Stimulated activated naive B cell treated with anti-CD40 and anti-IgM and Interleukin-4, amounts not matched to agents 10 μg/mL and 1 μg/mL and 100 μg/mL, for 72 hours (primary cell): Measurements from ENCODE around the gene DMKN.
"Not testable (repeated sequence)": the region's sequence is repeated elsewhere in the genome, so short reads cannot be mapped to it uniquely, and the experiment has no call there.

ENCODE experiments used
- ATAC-seq, 2 donors: fragments of 150-1000 bp; cut with Tn5 transposase; replicated peaks; 2 replicates each; pipeline ENCODE4 v1.10.0; 2021; ENCODE audit warnings: moderate library complexity in 1 of 2
- DNase-seq: peaks from one replicate; pipeline ENCODE4 v3.0.0; 2021
- H3K27ac Mint-ChIP-seq: one replicate; pipeline ENCODE4 v1.8.0; 2022; ENCODE audit warnings: mild to moderate bottlenecking, mixed read lengths
- H3K27me3 Mint-ChIP-seq, 2 donors: one replicate each; pipeline ENCODE4 v1.8.0; 2022; ENCODE audit warnings: mixed read lengths in 2 of 2
- H3K36me3 Mint-ChIP-seq, 2 donors: one replicate each; pipeline ENCODE4 v1.8.0; 2022; ENCODE audit warnings: mixed read lengths in 2 of 2, mild to moderate bottlenecking in 1 of 2
- H3K4me1 Mint-ChIP-seq, 2 donors: one replicate each; pipeline ENCODE4 v1.8.0; 2022; ENCODE audit warnings: mixed read lengths in 2 of 2, mild to moderate bottlenecking in 1 of 2
- H3K4me3 Mint-ChIP-seq, 2 donors: one replicate each; pipeline ENCODE4 v1.8.0; 2022; ENCODE audit warnings: mild to moderate bottlenecking in 2 of 2, mixed read lengths in 2 of 2, moderate library complexity in 1 of 2
- H3K9me3 Mint-ChIP-seq, 2 donors: one replicate each; pipeline ENCODE4 v1.8.0; 2022; ENCODE audit warnings: mixed read lengths in 2 of 2, mild to moderate bottlenecking in 1 of 2

Gene DMKN

GRCh38 chr19:35487656-35488182 lies 25.7 kb downstream of the DMKN start:
- no peaks in the 10 kb centered on the region for H3K36me3 Mint-ChIP-seq

GRCh38 chr19:35486268-35486708 lies 27.2 kb downstream of the DMKN start:
- H3K4me3 Mint-ChIP-seq, result no peak overlapping the region

More at GRCh38 chr19:35487656-35488182, 25.7 kb downstream of the DMKN start:
- Mint-ChIP-seq H3K4me1 (peaks cover 9 to 13% of the 10 kb centered on the region in 2 donors), H3K27ac (no peak overlapping the region), H3K27me3 (peaks cover 16 to 33% of the 10 kb centered on the region in 2 donors), H3K9me3 (no peaks in the 10 kb centered on the region), H3K4me3 (no peak overlapping the region)
- ATAC-seq (no peak), DNase-seq (no peak)

GRCh38 chr19:35484252-35485036 lies 29.0 kb downstream of the DMKN start:
- H3K27ac Mint-ChIP-seq, result no peak overlapping the region
- H3K27me3 Mint-ChIP-seq, result peaks cover 5 to 13% of the 10 kb centered on the region in 2 donors
- H3K36me3 Mint-ChIP-seq, result no peaks in the 10 kb centered on the region
- DNase-seq (peak; percentile 78), ATAC-seq (peak; percentile 99)
- H3K9me3 Mint-ChIP-seq, result no peaks in the 10 kb centered on the region
- peaks cover 9 to 13% of the 10 kb centered on the region in 2 donors for H3K4me1 Mint-ChIP-seq
- peak overlapping the region; percentile 43 to 45 for H3K4me3 Mint-ChIP-seq

More at GRCh38 chr19:35486268-35486708, 27.2 kb downstream of the DMKN start:
- no peak overlapping the region for H3K27ac Mint-ChIP-seq
- no peaks in the 10 kb centered on the region for H3K9me3 Mint-ChIP-seq
- DNase-seq (no peak), ATAC-seq (no peak)
- peaks cover 9 to 13% of the 10 kb centered on the region in 2 donors for H3K4me1 Mint-ChIP-seq
- no peaks in the 10 kb centered on the region for H3K36me3 Mint-ChIP-seq
- H3K27me3 Mint-ChIP-seq, result peaks cover 14 to 30% of the 10 kb centered on the region in 2 donors

GRCh38 chr19:35483089-35483488 lies 30.4 kb downstream of the DMKN start:
- Mint-ChIP-seq H3K9me3 (no peaks in the 10 kb centered on the region), H3K4me3 (no peak overlapping the region), H3K36me3 (no peaks in the 10 kb centered on the region), H3K4me1 (peaks cover 9 to 13% of the 10 kb centered on the region in 2 donors), H3K27ac (no peak overlapping the region), H3K27me3 (peaks cover 0 to 13% of the 10 kb centered on the region in 2 donors)
- ATAC-seq (no peak), DNase-seq (no peak)

GRCh38 chr19:35478794-35479677 lies 34.4 kb downstream of the DMKN start:
- Mint-ChIP-seq H3K27me3 (peaks cover 9 to 10% of the 10 kb centered on the region in 2 donors), H3K27ac (no peak overlapping the region), H3K9me3 (no peaks in the 10 kb centered on the region), H3K4me1 (peaks cover under 1% of the 10 kb centered on the region in 2 donors), H3K36me3 (no peaks in the 10 kb centered on the region), H3K4me3 (no peak overlapping the region)
- DNase-seq (no peak), ATAC-seq (no peak)

- ATAC-seq (no peak), DNase-seq (no peak)
- H3K4me1 Mint-ChIP-seq, result no peaks in the 10 kb centered on the region
- no peak overlapping the region for H3K27ac Mint-ChIP-seq
- no peaks in the 10 kb centered on the region for H3K36me3 Mint-ChIP-seq
- no peaks in the 10 kb centered on the region for H3K9me3 Mint-ChIP-seq
- H3K4me3 Mint-ChIP-seq, result no peak overlapping the region
- peaks cover 9 to 10% of the 10 kb centered on the region in 2 donors for H3K27me3 Mint-ChIP-seq
Observed at GRCh38 chr19:35476149-35476548, 37.3 kb downstream of the DMKN start.

GRCh38 chr19:35474594-35474993 lies 38.9 kb downstream of the DMKN start:
- not testable (repeated sequence) for H3K4me1 Mint-ChIP-seq, H3K9me3 Mint-ChIP-seq, DNase-seq, H3K36me3 Mint-ChIP-seq, ATAC-seq, H3K4me3 Mint-ChIP-seq, H3K27ac Mint-ChIP-seq
- peaks cover 9 to 10% of the 10 kb centered on the region in 2 donors for H3K27me3 Mint-ChIP-seq

GRCh38 chr19:35474104-35474503 lies 39.3 kb downstream of the DMKN start:
- Mint-ChIP-seq H3K4me3 (no peak overlapping the region), H3K9me3 (no peaks in the 10 kb centered on the region), H3K27ac (no peak overlapping the region), H3K36me3 (no peaks in the 10 kb centered on the region), H3K4me1 (no peaks in the 10 kb centered on the region), H3K27me3 (peaks cover 9 to 10% of the 10 kb centered on the region in 2 donors)
- DNase-seq (no peak), ATAC-seq (no peak)

- peaks cover 4 to 6% of the 10 kb centered on the region in 2 donors for H3K4me1 Mint-ChIP-seq
- DNase-seq (no peak), ATAC-seq (no peak)
- H3K4me3 Mint-ChIP-seq, result no peak overlapping the region
- no peak overlapping the region for H3K27ac Mint-ChIP-seq
- H3K36me3 Mint-ChIP-seq, result no peaks in the 10 kb centered on the region
- H3K27me3 Mint-ChIP-seq, result peaks cover 9 to 10% of the 10 kb centered on the region in 2 donors
- H3K9me3 Mint-ChIP-seq, result no peaks in the 10 kb centered on the region
Observed at GRCh38 chr19:35471946-35472345, 41.5 kb downstream of the DMKN start.

GRCh38 chr19:35471075-35471474 lies 42.4 kb downstream of the DMKN start:
- H3K4me1 Mint-ChIP-seq, H3K36me3 Mint-ChIP-seq, H3K9me3 Mint-ChIP-seq, DNase-seq, H3K4me3 Mint-ChIP-seq, H3K27me3 Mint-ChIP-seq, H3K27ac Mint-ChIP-seq, ATAC-seq: not testable (repeated sequence)

GRCh38 chr19:35470128-35470527 lies 43.3 kb downstream of the DMKN start:
- peaks cover 8 to 11% of the 10 kb centered on the region in 2 donors for H3K4me1 Mint-ChIP-seq
- H3K9me3 Mint-ChIP-seq, result no peaks in the 10 kb centered on the region
- no peak overlapping the region for H3K27ac Mint-ChIP-seq
- no peaks in the 10 kb centered on the region for H3K27me3 Mint-ChIP-seq
- H3K4me3 Mint-ChIP-seq, result no peak overlapping the region
- H3K36me3 Mint-ChIP-seq, result no peaks in the 10 kb centered on the region
- ATAC-seq (no peak), DNase-seq (no peak)

- no peaks in the 10 kb centered on the region for H3K9me3 Mint-ChIP-seq
- ATAC-seq, result peak; percentile 100
- H3K4me3 Mint-ChIP-seq, result no peak overlapping the region
- H3K27ac Mint-ChIP-seq, result no peak overlapping the region
- no peaks in the 10 kb centered on the region for H3K27me3 Mint-ChIP-seq
- DNase-seq, result peak; percentile 70
- H3K36me3 Mint-ChIP-seq, result no peaks in the 10 kb centered on the region
- peaks cover 13 to 20% of the 10 kb centered on the region in 2 donors for H3K4me1 Mint-ChIP-seq
Observed at GRCh38 chr19:35468637-35469036, 44.8 kb downstream of the DMKN start.

GRCh38 chr19:35466259-35466658 lies 47.2 kb downstream of the DMKN start:
- H3K27ac Mint-ChIP-seq, result no peak overlapping the region
- H3K27me3 Mint-ChIP-seq, result no peaks in the 10 kb centered on the region
- DNase-seq, result no peak
- H3K36me3 Mint-ChIP-seq, result no peaks in the 10 kb centered on the region
- no peak overlapping the region for H3K4me3 Mint-ChIP-seq
- peaks cover 26 to 37% of the 10 kb centered on the region in 2 donors for H3K4me1 Mint-ChIP-seq
- no peak for ATAC-seq
- H3K9me3 Mint-ChIP-seq, result no peaks in the 10 kb centered on the region

- H3K36me3 Mint-ChIP-seq, H3K27me3 Mint-ChIP-seq, DNase-seq, ATAC-seq, H3K9me3 Mint-ChIP-seq, H3K27ac Mint-ChIP-seq: not testable (repeated sequence)
- peak overlapping the region in 1 of 2 donors; percentile 67 for H3K4me3 Mint-ChIP-seq
- H3K4me1 Mint-ChIP-seq, result peaks cover 49 to 66% of the 10 kb centered on the region in 2 donors
Observed at GRCh38 chr19:35462956-35463355, 50.5 kb downstream of the DMKN start.
